ENCODE measurements around the gene WWOX.

The WWOX gene

GRCh38 chr16:78469787-78470186 is 370.3 kb downstream of the WWOX start:
- ATAC-seq = no peak
- TF ChIP-seq ZNF8 (CRISPR knock-in tag; IDR thresholded peaks at IDR 0.05) (no peak), BACH2 (CRISPR knock-in tag; IDR thresholded peaks at IDR 0.05; ENCODE audit: borderline replicate concordance) (no peak), CSRNP3 (CRISPR knock-in tag; IDR thresholded peaks at IDR 0.05) (no peak), TOX (CRISPR knock-in tag; IDR thresholded peaks at IDR 0.05; ENCODE audit: borderline replicate concordance) (no peak), ESRRG (CRISPR knock-in tag; IDR thresholded peaks at IDR 0.05) (no peak), OSR1 (CRISPR knock-in tag; IDR thresholded peaks at IDR 0.05) (no peak), TSHZ2 (CRISPR knock-in tag; IDR thresholded peaks at IDR 0.05) (no peak), ARNTL (CRISPR knock-in tag; IDR thresholded peaks at IDR 0.05; ENCODE audit: borderline replicate concordance, low read depth) (no peak), POU6F1 (CRISPR knock-in tag; IDR thresholded peaks at IDR 0.05; ENCODE audit: borderline replicate concordance, low read depth) (no peak), SNAI2 (CRISPR knock-in tag; IDR thresholded peaks at IDR 0.05) (no peak), ISL1 (CRISPR knock-in tag; IDR thresholded peaks at IDR 0.05) (no peak), PPARA (CRISPR knock-in tag; IDR thresholded peaks at IDR 0.05; ENCODE audit: borderline replicate concordance) (no peak), ZNF565 (CRISPR knock-in tag; conservative IDR thresholded peaks at IDR 0.05; ENCODE audit: low read depth) (no peak), RARB (CRISPR knock-in tag; IDR thresholded peaks at IDR 0.05) (no peak), TCF4 (CRISPR knock-in tag; IDR thresholded peaks at IDR 0.05; ENCODE audit: borderline replicate concordance) (no peak), PATZ1 (CRISPR knock-in tag; IDR thresholded peaks at IDR 0.05; ENCODE audit: borderline replicate concordance) (no peak), ZFP3 (CRISPR knock-in tag; IDR thresholded peaks at IDR 0.05) (no peak)

GRCh38 chr16:78473031-78473699 is 373.7 kb downstream of the WWOX start:
- TF ChIP-seq ZFP3 (CRISPR knock-in tag; IDR thresholded peaks at IDR 0.05) (no peak), BACH2 (CRISPR knock-in tag; IDR thresholded peaks at IDR 0.05; ENCODE audit: borderline replicate concordance) (no peak), ZNF8 (CRISPR knock-in tag; IDR thresholded peaks at IDR 0.05) (no peak), RARB (CRISPR knock-in tag; IDR thresholded peaks at IDR 0.05) (no peak), TSHZ2 (CRISPR knock-in tag; IDR thresholded peaks at IDR 0.05) (no peak), TCF4 (CRISPR knock-in tag; IDR thresholded peaks at IDR 0.05; ENCODE audit: borderline replicate concordance) (no peak), ZNF565 (CRISPR knock-in tag; conservative IDR thresholded peaks at IDR 0.05; ENCODE audit: low read depth) (no peak), CSRNP3 (CRISPR knock-in tag; IDR thresholded peaks at IDR 0.05) (no peak), PATZ1 (CRISPR knock-in tag; IDR thresholded peaks at IDR 0.05; ENCODE audit: borderline replicate concordance) (no peak), GLIS3 (CRISPR knock-in tag; IDR thresholded peaks at IDR 0.05) (no peak), ESRRG (CRISPR knock-in tag; IDR thresholded peaks at IDR 0.05) (no peak), ARNTL (CRISPR knock-in tag; IDR thresholded peaks at IDR 0.05; ENCODE audit: borderline replicate concordance, low read depth) (no peak), ZNF70 (CRISPR knock-in tag; IDR thresholded peaks at IDR 0.05) (no peak), ISL1 (CRISPR knock-in tag; IDR thresholded peaks at IDR 0.05) (no peak), SNAI2 (CRISPR knock-in tag; IDR thresholded peaks at IDR 0.05) (no peak), CREB5 (CRISPR knock-in tag; IDR thresholded peaks at IDR 0.05; ENCODE audit: low read depth) (no peak)
- no peak for ATAC-seq

Data from SK-N-SH treated with all-trans-retinoic acid at 6 μM for 48 hours (cell line).